Uterus (tissue), 4 donors: ENCODE data around the gene AP2A1. TPM values are rescaled to one million over a fixed set of nuclear protein-coding genes. Genes with fewer than 3 reads are reported as not detected.

Source experiments
- DNase-seq, 2 donors: peaks; one replicate each; pipeline ENCODE4 v3.0.0-alpha.2; 2019 to 2020
- H3K27ac ChIP-seq, 2 donors: fragments of 200-600 bp; sonication (generic); 1 replicate in 1 of 2; 2 replicates in 1 of 2; pipeline ENCODE4 v1.5.1; 2016 to 2018
- H3K27me3 ChIP-seq, 2 donors: fragments of 200-600 bp; sonication (generic); one replicate each; pipeline ENCODE4 v1.5.1; 2018 to 2019; ENCODE audit warnings: control low read depth in 1 of 2
- H3K36me3 ChIP-seq, 2 donors: fragments of 200-600 bp; sonication (generic); one replicate each; pipeline ENCODE4 v1.5.1; 2019; ENCODE audit warnings: control low read depth in 1 of 2
- H3K4me1 ChIP-seq, 2 donors: fragments of 200-600 bp; sonication (generic); one replicate each; pipeline ENCODE4 v1.5.1; 2018 to 2019; ENCODE audit warnings: control low read depth in 1 of 2
- H3K4me3 ChIP-seq, 2 donors: fragments of 200-600 bp; sonication (generic); 1 replicate in 1 of 2; 2 replicates in 1 of 2; pipeline ENCODE4 v1.5.1; 2018 to 2019; ENCODE audit warnings: mild to moderate bottlenecking in 1 of 2
- H3K9me3 ChIP-seq, 2 donors: fragments of 200-600 bp; sonication (generic); one replicate each; pipeline ENCODE4 v1.5.1; 2019; ENCODE audit warnings: control low read depth in 1 of 2
- CTCF ChIP-seq, 4 experiments: fragments of 200-600 bp in 2 of 4; fragments of 450-650 bp in 2 of 4; sonication (generic) in 2 of 4; IDR thresholded peaks; one replicate each; pipeline ENCODE4 v1.5.1; 2016 to 2019; ENCODE audit warnings: antibody characterized with exemption in 4 of 4, mild to moderate bottlenecking in 2 of 4, moderate library complexity in 1 of 4
- POLR2A ChIP-seq, 2 donors: fragments of 450-650 bp; IDR thresholded peaks; one replicate each; pipeline ENCODE4 v1.6.1; 2016; ENCODE audit warnings: antibody characterized with exemption in 2 of 2, mild to moderate bottlenecking in 1 of 2, moderate library complexity in 1 of 2
- intact Hi-C: fragments of 100-400 bp; cut with DNase I; formaldehyde crosslinking; loops from one replicate; pipeline ENCODE4 v1.15.1; 2023; ENCODE audit warnings: low total_unique reads
- total RNA-seq, 4 donors: library from RNA; depleted of rRNA in 3 of 4; stranded (reverse); fragments of >200 nt in 3 of 4; gene quantifications; one replicate each; pipeline versions ENCODE4 v1.1.0 to v1.2.4, GENCODE V29; 2014 to 2023
- donor health status: DM: yes; HTN: yes; CAD: no.

The AP2A1 gene
- total RNA-seq, 4 donors from 2014 or later, result 47.1 to 114 (median 54.7) TPM

DNA sequence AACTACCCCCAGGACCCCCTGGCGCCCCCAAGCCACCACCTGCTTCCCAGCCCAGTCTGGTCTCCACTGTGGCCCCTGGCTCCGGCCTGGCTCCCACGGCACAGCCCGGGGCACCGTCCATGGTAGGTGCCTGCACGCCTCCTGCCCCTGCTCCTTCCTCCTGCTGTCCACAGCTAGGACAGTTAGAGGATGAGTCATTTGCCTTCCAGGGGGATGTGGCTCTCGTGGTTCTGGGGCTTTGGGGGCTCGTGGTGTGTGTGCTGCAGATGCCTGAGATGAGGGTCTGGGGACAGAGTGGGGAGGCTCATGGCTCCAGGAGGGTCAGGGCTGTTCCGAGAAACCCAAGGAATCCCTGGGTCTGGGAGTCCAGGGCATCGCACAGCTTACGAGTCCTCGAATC, 64.0 kb downstream of the AP2A1 start:
- no peak for DNase-seq
- Histone ChIP-seq H3K36me3 (no peaks in the 10 kb centered on the region), H3K27me3 (no peaks in the 10 kb centered on the region), H3K9me3 (no peaks in the 10 kb centered on the region), H3K4me3 (no peak overlapping the region), H3K4me1 (no peaks in the 10 kb centered on the region), H3K27ac (no peak overlapping the region)
- intact Hi-C loops, result no loop called here
- TF ChIP-seq POLR2A (IDR thresholded peaks at IDR 0.05) (no peak), CTCF (IDR thresholded peaks at IDR 0.05) (no peak)

- no peaks in the 10 kb centered on the region for H3K4me1 ChIP-seq
- H3K4me3 ChIP-seq, result no peak overlapping the region
- no peaks in the 10 kb centered on the region for H3K36me3 ChIP-seq
- DNase-seq, result no peak
- no peaks in the 10 kb centered on the region for H3K27me3 ChIP-seq
- no peak overlapping the region for H3K27ac ChIP-seq
- H3K9me3 ChIP-seq, result no peaks in the 10 kb centered on the region
- TF ChIP-seq POLR2A (IDR thresholded peaks at IDR 0.05), result no peak
- TF ChIP-seq CTCF (IDR thresholded peaks at IDR 0.05), result no peak
- intact Hi-C loops, result no loop called here
These were observed 64.8 kb downstream of the AP2A1 start for GRCh38 chr19:49831592-49831991.

- H3K36me3 ChIP-seq, result no peaks in the 10 kb centered on the region
- no peaks in the 10 kb centered on the region for H3K9me3 ChIP-seq
- no peak overlapping the region for H3K27ac ChIP-seq
- TF ChIP-seq CTCF (IDR thresholded peaks at IDR 0.05) (no peak), POLR2A (IDR thresholded peaks at IDR 0.05) (no peak)
- intact Hi-C loops, result no loop called here
- DNase-seq, result no peak
- no peaks in the 10 kb centered on the region for H3K27me3 ChIP-seq
- H3K4me1 ChIP-seq, result no peaks in the 10 kb centered on the region
- H3K4me3 ChIP-seq, result no peak overlapping the region
These were observed 65.8 kb downstream of the AP2A1 start for GRCh38 chr19:49832556-49832955.

- Histone ChIP-seq H3K4me1 (no peaks in the 10 kb centered on the region), H3K36me3 (no peaks in the 10 kb centered on the region), H3K27ac (no peak overlapping the region), H3K4me3 (no peak overlapping the region), H3K27me3 (no peaks in the 10 kb centered on the region), H3K9me3 (no peaks in the 10 kb centered on the region)
- TF ChIP-seq POLR2A (IDR thresholded peaks at IDR 0.05) (no peak), CTCF (IDR thresholded peaks at IDR 0.05) (no peak)
- no peak for DNase-seq
- intact Hi-C loops, result no loop called here
These were observed 66.8 kb downstream of the AP2A1 start for GRCh38 chr19:49833599-49833998.

GRCh38 chr19:49835562-49835961, 68.8 kb downstream of the AP2A1 start:
- no peaks in the 10 kb centered on the region for H3K9me3 ChIP-seq
- H3K36me3 ChIP-seq, result no peaks in the 10 kb centered on the region
- no peaks in the 10 kb centered on the region for H3K27me3 ChIP-seq
- no peak overlapping the region for H3K4me3 ChIP-seq
- no peak overlapping the region for H3K27ac ChIP-seq
- intact Hi-C loops, result no loop called here
- no peak for TF ChIP-seq CTCF (IDR thresholded peaks at IDR 0.05)
- TF ChIP-seq POLR2A (IDR thresholded peaks at IDR 0.05), result no peak
- DNase-seq, result no peak
- no peaks in the 10 kb centered on the region for H3K4me1 ChIP-seq
